Measurements from ENCODE around the gene BIN1.

DNA sequence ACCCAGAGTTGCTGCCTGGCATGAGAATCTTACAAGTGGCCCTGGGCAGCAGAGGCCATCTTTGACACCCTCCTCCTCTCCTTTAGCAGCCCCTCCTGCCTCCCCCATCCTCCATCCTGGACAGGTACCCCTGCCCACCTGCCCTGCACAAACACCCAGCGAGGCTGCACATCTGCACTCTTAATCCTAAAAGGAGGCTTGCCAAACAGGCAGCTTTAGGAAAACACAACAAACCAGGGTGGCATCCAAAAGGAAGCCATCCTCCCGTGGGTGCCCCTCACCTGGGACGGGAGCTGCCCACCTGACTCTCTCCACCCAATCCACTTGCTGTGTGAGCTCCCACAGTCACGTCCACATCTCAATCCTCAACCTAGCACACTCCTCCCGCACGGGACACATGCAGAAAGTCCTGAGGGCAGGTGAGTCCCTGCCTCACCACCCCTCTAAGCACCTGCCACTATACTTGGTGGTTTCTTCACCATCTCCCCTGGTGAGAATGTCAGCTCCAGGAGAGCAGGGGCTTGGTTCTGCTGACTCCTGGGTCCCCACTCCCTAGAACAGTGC lies 5.8 kb downstream of the BIN1 start:
- TF ChIP-seq, protein P1, sequence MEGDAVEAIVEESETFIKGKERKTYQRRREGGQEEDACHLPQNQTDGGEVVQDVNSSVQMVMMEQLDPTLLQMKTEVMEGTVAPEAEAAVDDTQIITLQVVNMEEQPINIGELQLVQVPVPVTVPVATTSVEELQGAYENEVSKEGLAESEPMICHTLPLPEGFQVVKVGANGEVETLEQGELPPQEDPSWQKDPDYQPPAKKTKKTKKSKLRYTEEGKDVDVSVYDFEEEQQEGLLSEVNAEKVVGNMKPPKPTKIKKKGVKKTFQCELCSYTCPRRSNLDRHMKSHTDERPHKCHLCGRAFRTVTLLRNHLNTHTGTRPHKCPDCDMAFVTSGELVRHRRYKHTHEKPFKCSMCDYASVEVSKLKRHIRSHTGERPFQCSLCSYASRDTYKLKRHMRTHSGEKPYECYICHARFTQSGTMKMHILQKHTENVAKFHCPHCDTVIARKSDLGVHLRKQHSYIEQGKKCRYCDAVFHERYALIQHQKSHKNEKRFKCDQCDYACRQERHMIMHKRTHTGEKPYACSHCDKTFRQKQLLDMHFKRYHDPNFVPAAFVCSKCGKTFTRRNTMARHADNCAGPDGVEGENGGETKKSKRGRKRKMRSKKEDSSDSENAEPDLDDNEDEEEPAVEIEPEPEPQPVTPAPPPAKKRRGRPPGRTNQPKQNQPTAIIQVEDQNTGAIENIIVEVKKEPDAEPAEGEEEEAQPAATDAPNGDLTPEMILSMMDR (IDR thresholded peaks at IDR 0.05), result no peak
- TF ChIP-seq CBFB (CRISPR knock-in tag; IDR thresholded peaks at IDR 0.05; ENCODE audit: low read depth), result no peak
- TF ChIP-seq ZNF317 (CRISPR knock-in tag; IDR thresholded peaks at IDR 0.05; ENCODE audit: borderline replicate concordance, low read depth), result no peak
- no peak for TF ChIP-seq MXD4 (CRISPR knock-in tag; IDR thresholded peaks at IDR 0.05; ENCODE audit: borderline replicate concordance)
- TF ChIP-seq, protein P2, sequence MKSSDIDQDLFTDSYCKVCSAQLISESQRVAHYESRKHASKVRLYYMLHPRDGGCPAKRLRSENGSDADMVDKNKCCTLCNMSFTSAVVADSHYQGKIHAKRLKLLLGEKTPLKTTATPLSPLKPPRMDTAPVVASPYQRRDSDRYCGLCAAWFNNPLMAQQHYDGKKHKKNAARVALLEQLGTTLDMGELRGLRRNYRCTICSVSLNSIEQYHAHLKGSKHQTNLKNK (CRISPR knock-in tag; IDR thresholded peaks at IDR 0.05), result no peak
- TF ChIP-seq TEAD1 (CRISPR knock-in tag; IDR thresholded peaks at IDR 0.05), result no peak
- no peak for TF ChIP-seq ZNF138 (CRISPR knock-in tag; conservative IDR thresholded peaks at IDR 0.05)
